BE2C (cell line): ENCODE measurements around the gene MLIP.

Experiments
- DNase-seq: peaks from one replicate; pipeline ENCODE4 v3.0.0-alpha.2; 2020
- H3K27me3 ChIP-seq: fragments of 250-450 bp; sonication (Bioruptor Pico); 2 replicates; pipeline ENCODE4 v1.5.1; 2020; ENCODE audit warnings: mild to moderate bottlenecking
- H3K36me3 ChIP-seq: fragments of 250-450 bp; sonication (Bioruptor Pico); 2 replicates; pipeline ENCODE4 v1.5.1; 2020; ENCODE audit warnings: mild to moderate bottlenecking
- H3K4me1 ChIP-seq: fragments of 250-450 bp; sonication (Bioruptor Pico); 2 replicates; pipeline ENCODE4 v1.5.1; 2020
- H3K4me3 ChIP-seq: 2 replicates; pipeline ENCODE4 v1.5.1; 2011; ENCODE audit warnings: low read depth, low read length
- H3K9me3 ChIP-seq: fragments of 250-450 bp; sonication (Bioruptor Pico); 2 replicates; pipeline ENCODE4 v1.5.1; 2020
- TF ChIP-seq, protein P1 (sequence below): IDR thresholded peaks from 2 replicates; pipeline ENCODE4 v1.5.1; 2012; ENCODE audit warnings: mild to moderate bottlenecking, low read depth, low read length

The MLIP gene

DNA sequence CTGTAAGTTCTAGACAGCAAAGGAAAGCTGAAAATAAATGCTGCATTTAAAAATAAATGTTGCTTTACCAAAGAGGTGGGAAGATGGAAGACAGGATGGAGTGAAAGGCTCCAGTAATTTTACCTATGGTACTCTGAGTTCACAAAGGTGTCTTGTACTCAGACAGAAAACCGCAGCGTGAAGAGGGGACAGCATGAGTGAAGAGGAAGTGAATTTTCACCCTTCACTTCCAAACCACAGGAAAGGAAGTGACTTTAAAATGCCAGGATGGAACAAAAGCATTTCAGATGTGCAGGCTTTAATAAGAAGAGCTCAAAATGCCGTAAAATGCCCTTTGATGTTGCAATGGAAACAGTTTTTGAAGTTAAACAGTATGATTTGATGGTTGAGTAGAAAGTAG lies 105.8 kb downstream of the MLIP start:
- Histone ChIP-seq H3K36me3 (no peaks in the 10 kb centered on the region), H3K4me3 (no peak overlapping the region), H3K4me1 (no peaks in the 10 kb centered on the region), H3K27me3 (no peaks in the 10 kb centered on the region), H3K9me3 (no peaks in the 10 kb centered on the region)
- DNase-seq: no peak
- TF ChIP-seq, protein P1, sequence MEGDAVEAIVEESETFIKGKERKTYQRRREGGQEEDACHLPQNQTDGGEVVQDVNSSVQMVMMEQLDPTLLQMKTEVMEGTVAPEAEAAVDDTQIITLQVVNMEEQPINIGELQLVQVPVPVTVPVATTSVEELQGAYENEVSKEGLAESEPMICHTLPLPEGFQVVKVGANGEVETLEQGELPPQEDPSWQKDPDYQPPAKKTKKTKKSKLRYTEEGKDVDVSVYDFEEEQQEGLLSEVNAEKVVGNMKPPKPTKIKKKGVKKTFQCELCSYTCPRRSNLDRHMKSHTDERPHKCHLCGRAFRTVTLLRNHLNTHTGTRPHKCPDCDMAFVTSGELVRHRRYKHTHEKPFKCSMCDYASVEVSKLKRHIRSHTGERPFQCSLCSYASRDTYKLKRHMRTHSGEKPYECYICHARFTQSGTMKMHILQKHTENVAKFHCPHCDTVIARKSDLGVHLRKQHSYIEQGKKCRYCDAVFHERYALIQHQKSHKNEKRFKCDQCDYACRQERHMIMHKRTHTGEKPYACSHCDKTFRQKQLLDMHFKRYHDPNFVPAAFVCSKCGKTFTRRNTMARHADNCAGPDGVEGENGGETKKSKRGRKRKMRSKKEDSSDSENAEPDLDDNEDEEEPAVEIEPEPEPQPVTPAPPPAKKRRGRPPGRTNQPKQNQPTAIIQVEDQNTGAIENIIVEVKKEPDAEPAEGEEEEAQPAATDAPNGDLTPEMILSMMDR: no peak

DNA sequence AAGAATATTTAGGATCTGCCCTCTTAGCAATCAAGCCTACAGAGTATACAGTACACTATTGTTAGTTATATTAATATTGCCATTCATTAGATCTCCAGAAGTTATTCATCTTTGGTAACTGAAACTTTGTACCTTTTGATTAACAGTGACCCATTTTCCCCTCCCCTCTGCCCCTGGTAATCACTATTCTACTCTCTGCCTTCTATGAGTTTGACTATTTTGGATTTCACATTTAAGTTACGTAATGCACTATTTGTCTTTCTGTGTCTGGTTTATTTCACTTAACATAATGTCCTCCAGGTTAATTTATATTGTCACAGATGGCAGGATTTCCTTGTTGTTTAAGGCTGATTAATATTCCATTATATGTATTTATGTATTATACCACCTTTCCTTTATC lies 111.0 kb downstream of the MLIP start:
- H3K4me3 ChIP-seq: no peak overlapping the region
- TF ChIP-seq, protein P1: no peak
- H3K4me1 ChIP-seq: no peaks in the 10 kb centered on the region
- no peaks in the 10 kb centered on the region for H3K36me3 ChIP-seq
- H3K27me3 ChIP-seq: no peaks in the 10 kb centered on the region
- H3K9me3 ChIP-seq: no peaks in the 10 kb centered on the region
- no peak for DNase-seq

DNA sequence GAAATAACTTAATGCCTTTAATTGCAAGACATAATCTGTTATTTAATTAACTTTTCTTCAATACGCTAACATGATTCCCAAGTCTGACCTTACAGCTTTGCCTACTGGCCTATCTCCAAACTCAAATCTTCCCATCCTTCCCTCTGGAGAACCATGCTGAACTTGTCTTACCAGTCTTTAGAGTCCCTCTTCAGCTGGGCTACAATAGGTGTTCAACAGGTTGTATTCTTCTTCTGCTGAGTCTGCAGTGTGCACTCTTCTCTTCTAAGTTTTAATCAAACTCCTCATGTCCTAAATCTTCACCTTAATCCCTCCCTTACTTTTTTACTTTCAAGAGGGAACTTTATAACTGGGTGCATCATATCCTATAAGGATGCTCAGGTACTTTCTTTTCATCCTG lies 121.5 kb downstream of the MLIP start:
- Histone ChIP-seq H3K4me3 (no peak overlapping the region), H3K27me3 (no peaks in the 10 kb centered on the region), H3K9me3 (no peaks in the 10 kb centered on the region; the same call in 1 of the 2 replicates), H3K36me3 (no peaks in the 10 kb centered on the region), H3K4me1 (no peaks in the 10 kb centered on the region)
- TF ChIP-seq, protein P1: no peak
- no peak for DNase-seq

DNA sequence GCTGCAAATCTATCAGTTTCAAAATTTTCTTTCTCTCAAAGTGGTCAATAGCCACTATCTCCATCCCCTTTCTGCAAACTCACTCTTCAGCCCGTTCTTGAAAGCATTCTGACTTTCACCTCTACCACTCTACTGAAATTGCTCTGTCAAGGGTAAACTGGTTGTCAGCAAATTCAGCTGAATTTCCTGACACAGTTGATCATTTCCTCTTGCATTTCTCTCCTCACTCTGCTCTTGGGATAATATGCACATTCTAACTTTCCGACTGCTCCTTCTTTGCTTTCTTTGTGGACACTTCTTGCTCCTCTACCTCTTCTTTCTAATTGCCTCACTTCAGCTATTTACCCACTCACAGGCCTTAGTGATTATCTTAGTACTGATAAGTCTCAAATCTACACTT lies 123.3 kb downstream of the MLIP start:
- DNase-seq: no peak
- H3K27me3 ChIP-seq: no peaks in the 10 kb centered on the region
- H3K4me1 ChIP-seq: no peaks in the 10 kb centered on the region
- no peak overlapping the region for H3K4me3 ChIP-seq
- no peaks in the 10 kb centered on the region; the same call in 1 of the 2 replicates for H3K9me3 ChIP-seq
- TF ChIP-seq, protein P1: no peak
- H3K36me3 ChIP-seq: no peaks in the 10 kb centered on the region

DNA sequence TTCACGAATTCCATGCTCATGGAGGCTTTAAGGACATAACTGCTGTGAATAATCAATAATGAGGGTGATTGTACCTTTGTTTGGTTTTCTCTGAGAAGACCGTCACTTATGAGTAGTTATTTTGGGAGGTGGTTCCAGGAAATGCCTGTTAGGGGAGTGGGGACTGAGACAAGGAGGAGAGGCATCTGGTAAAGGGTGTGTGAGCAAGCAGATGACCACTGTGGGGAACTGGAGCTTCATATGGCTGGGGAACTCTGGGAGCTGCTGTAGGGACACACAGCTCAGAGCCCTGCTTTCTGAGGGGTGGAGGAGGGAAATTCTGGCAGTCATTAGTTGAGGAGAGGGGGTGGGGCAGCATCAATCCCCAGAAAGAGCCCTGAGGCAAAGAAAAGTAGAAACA lies 125.7 kb downstream of the MLIP start:
- DNase-seq: no peak
- Histone ChIP-seq H3K9me3 (no peaks in the 10 kb centered on the region; the same call in 1 of the 2 replicates), H3K36me3 (no peaks in the 10 kb centered on the region), H3K4me1 (no peaks in the 10 kb centered on the region), H3K27me3 (no peaks in the 10 kb centered on the region), H3K4me3 (no peak overlapping the region)
- TF ChIP-seq, protein P1: no peak

DNA sequence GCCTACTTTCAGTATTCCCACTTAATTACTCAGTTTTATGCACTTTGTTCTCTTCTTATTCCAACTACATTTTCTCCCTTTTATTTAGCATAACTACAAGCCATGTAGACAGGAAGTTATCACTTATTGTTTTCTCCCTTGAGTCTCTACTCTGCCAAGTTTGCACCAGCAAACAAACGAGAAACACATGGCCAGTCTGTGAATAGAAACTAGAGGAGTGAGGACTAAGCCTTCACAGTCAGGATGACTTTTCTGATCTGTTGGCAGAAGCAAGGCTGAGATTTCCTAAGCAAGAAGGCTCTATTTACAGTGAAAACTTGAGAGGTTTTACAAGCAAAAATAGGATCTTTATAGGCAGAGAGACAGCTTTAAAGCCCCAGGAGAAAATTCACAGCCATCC lies 127.2 kb downstream of the MLIP start:
- TF ChIP-seq, protein P1: no peak
- Histone ChIP-seq H3K4me3 (no peak overlapping the region), H3K9me3 (no peaks in the 10 kb centered on the region), H3K27me3 (no peaks in the 10 kb centered on the region), H3K36me3 (no peaks in the 10 kb centered on the region), H3K4me1 (no peaks in the 10 kb centered on the region)
- DNase-seq: no peak
